HUES6 (cell line): ENCODE results near the gene FKBP14.

Experiments
- H3K27ac ChIP-seq: 2 replicates; pipeline ENCODE4 v1.7.0; 2013; ENCODE audit warnings: low read depth, mild to moderate bottlenecking, low read length, inconsistent platforms
- H3K27me3 ChIP-seq: 2 replicates; pipeline ENCODE4 v1.6.1; 2013; ENCODE audit warnings: low read length; ENCODE audit not compliant: control insufficient read depth, insufficient read depth
- H3K36me3 ChIP-seq: 2 replicates; pipeline ENCODE4 v1.6.1; 2013; ENCODE audit warnings: low read length; ENCODE audit not compliant: control insufficient read depth, insufficient read depth
- H3K4me1 ChIP-seq: 2 replicates; pipeline ENCODE4 v1.6.1; 2013; ENCODE audit warnings: low read length; ENCODE audit not compliant: control insufficient read depth, insufficient read depth
- H3K4me3 ChIP-seq: 2 replicates; pipeline ENCODE4 v1.5.1; 2013; ENCODE audit warnings: low read depth, low read length
- H3K9ac ChIP-seq: one replicate; pipeline ENCODE4 v1.6.1; 2013; ENCODE audit warnings: mild to moderate bottlenecking, low read length
- H3K9me3 ChIP-seq: 2 replicates; pipeline ENCODE4 v1.6.1; 2013; ENCODE audit warnings: low read depth, low read length; ENCODE audit not compliant: control insufficient read depth, insufficient read depth

FKBP14 gene

GRCh38 chr7:29990931-29991330 is 35.6 kb downstream of the FKBP14 start:
- Histone ChIP-seq H3K9me3 (peaks cover 17% of the 10 kb centered on the region), H3K4me3 (no peak overlapping the region), H3K27me3 (no peaks in the 10 kb centered on the region), H3K27ac (no peak overlapping the region), H3K9ac (no peak overlapping the region), H3K36me3 (no peaks in the 10 kb centered on the region), H3K4me1 (peaks cover 15% of the 10 kb centered on the region)

GRCh38 chr7:29989257-29989995 is 37.1 kb downstream of the FKBP14 start, which contains the start of gene SCRN1:
SCRN1 (minus strand) TSS chr7:29989801; CDS start chr7:29969067, 20,734 bp downstream.
- peak within 1 kb of the TSS; percentile 93 for H3K9ac ChIP-seq
- H3K4me3 ChIP-seq, result peak within 1 kb of the TSS; percentile 89
- H3K9me3 ChIP-seq, result peaks cover 13% of the 10 kb centered on the region

GRCh38 chr7:29988424-29989256 is 37.9 kb downstream of the FKBP14 start:
- Histone ChIP-seq H3K4me1 (peaks cover 15% of the 10 kb centered on the region), H3K27ac (peak overlapping the region; percentile 90), H3K27me3 (no peaks in the 10 kb centered on the region), H3K9me3 (peaks cover 10% of the 10 kb centered on the region), H3K9ac (peak overlapping the region; percentile 93), H3K36me3 (0 out of 2 replicates have a peak, but pooled peaks cover 3% of the 10 kb centered on the region), H3K4me3 (peak overlapping the region; percentile 89)

More at GRCh38 chr7:29989257-29989995, 37.1 kb downstream of the FKBP14 start, which contains the start of gene SCRN1:
- H3K27me3 ChIP-seq, result no peaks in the 10 kb centered on the region
- H3K4me1 ChIP-seq, result peaks cover 15% of the 10 kb centered on the region
- H3K27ac ChIP-seq, result peak within 1 kb of the TSS; percentile 90
- 0 out of 2 replicates have a peak, but pooled peaks cover 3% of the 10 kb centered on the region for H3K36me3 ChIP-seq

- 0 out of 2 replicates have a peak, but pooled peaks cover 3% of the 10 kb centered on the region for H3K36me3 ChIP-seq
- no peaks in the 10 kb centered on the region for H3K27me3 ChIP-seq
- H3K9me3 ChIP-seq, result peaks cover 3% of the 10 kb centered on the region; the same call in 1 of the 2 replicates
- H3K9ac ChIP-seq, result peak overlapping the region; percentile 93
- peaks cover 15% of the 10 kb centered on the region for H3K4me1 ChIP-seq
- H3K4me3 ChIP-seq, result peak overlapping the region; percentile 89
- peak overlapping the region; percentile 90 for H3K27ac ChIP-seq
Observed at GRCh38 chr7:29987811-29988317, 38.6 kb downstream of the FKBP14 start.

- Histone ChIP-seq H3K4me3 (peak overlapping the region; percentile 89; the same call in 1 of the 2 replicates), H3K27ac (no peak overlapping the region)
Observed at GRCh38 chr7:29987083-29987482, 39.4 kb downstream of the FKBP14 start.

GRCh38 chr7:29980151-29980550 is 46.4 kb downstream of the FKBP14 start:
- Histone ChIP-seq H3K9me3 (no peaks in the 10 kb centered on the region), H3K36me3 (no peaks in the 10 kb centered on the region), H3K4me1 (no peaks in the 10 kb centered on the region; the same call in 1 of the 2 replicates), H3K9ac (no peak overlapping the region), H3K27ac (no peak overlapping the region), H3K27me3 (no peaks in the 10 kb centered on the region), H3K4me3 (no peak overlapping the region)

More at GRCh38 chr7:29987083-29987482, 39.4 kb downstream of the FKBP14 start:
- Histone ChIP-seq H3K9me3 (no peaks in the 10 kb centered on the region), H3K4me1 (peaks cover 15% of the 10 kb centered on the region), H3K36me3 (0 out of 2 replicates have a peak, but pooled peaks cover 3% of the 10 kb centered on the region), H3K27me3 (no peaks in the 10 kb centered on the region), H3K9ac (no peak overlapping the region)

- Histone ChIP-seq H3K27ac (no peak overlapping the region), H3K9me3 (no peaks in the 10 kb centered on the region), H3K4me3 (no peak overlapping the region), H3K4me1 (no peaks in the 10 kb centered on the region; the same call in 1 of the 2 replicates), H3K27me3 (no peaks in the 10 kb centered on the region), H3K9ac (no peak overlapping the region), H3K36me3 (peaks cover 3% of the 10 kb centered on the region; the same call in 1 of the 2 replicates)
Observed at GRCh38 chr7:29977886-29978651, 48.4 kb downstream of the FKBP14 start.

GRCh38 chr7:29976673-29977415 is 49.7 kb downstream of the FKBP14 start:
- no peaks in the 10 kb centered on the region for H3K27me3 ChIP-seq
- H3K4me1 ChIP-seq, result no peaks in the 10 kb centered on the region; the same call in 1 of the 2 replicates

GRCh38 chr7:29976266-29976665 is 50.2 kb downstream of the FKBP14 start:
- H3K4me3 ChIP-seq, result no peak overlapping the region
- H3K4me1 ChIP-seq, result no peaks in the 10 kb centered on the region; the same call in 1 of the 2 replicates
- H3K27ac ChIP-seq, result no peak overlapping the region
- H3K36me3 ChIP-seq, result peaks cover 3% of the 10 kb centered on the region; the same call in 1 of the 2 replicates
- H3K9me3 ChIP-seq, result no peaks in the 10 kb centered on the region
- no peak overlapping the region for H3K9ac ChIP-seq
- no peaks in the 10 kb centered on the region for H3K27me3 ChIP-seq

More at GRCh38 chr7:29976673-29977415, 49.7 kb downstream of the FKBP14 start:
- no peaks in the 10 kb centered on the region for H3K9me3 ChIP-seq
- H3K36me3 ChIP-seq, result peaks cover 3% of the 10 kb centered on the region; the same call in 1 of the 2 replicates
- no peak overlapping the region for H3K9ac ChIP-seq
- no peak overlapping the region for H3K4me3 ChIP-seq
- H3K27ac ChIP-seq, result no peak overlapping the region
